Kidney capillary endothelial cell (primary cell): ENCODE results near the gene LRCH2.
"Not testable (repeated sequence)": the region's sequence is repeated elsewhere in the genome, so short reads cannot be mapped to it uniquely, and the experiment has no call there.

Source experiments
- DNase-seq: peaks from one replicate; pipeline ENCODE4 v3.0.0-alpha.2; 2018; ENCODE audit warnings: low spot score

LRCH2 gene

GRCh38 chrX:115233497-115234455 lies at the start of gene LRCH2:
Gene LRCH2, minus strand, starts transcription at chrX:115234096. Its CDS starts 55 bp downstream, at chrX:115234041.
- DNase-seq, result no peak

GRCh38 chrX:115269051-115269683 lies 35.3 kb upstream of the LRCH2 start:
- no peak for DNase-seq

- DNase-seq, result no peak
Observed at GRCh38 chrX:115268421-115268820, 34.5 kb upstream of the LRCH2 start.

GRCh38 chrX:115266300-115266699 lies 32.4 kb upstream of the LRCH2 start:
- no peak for DNase-seq

- no peak for DNase-seq
Observed at GRCh38 chrX:115264009-115264408, 30.1 kb upstream of the LRCH2 start.

- DNase-seq, result no peak
Observed at GRCh38 chrX:115261148-115261547, 27.3 kb upstream of the LRCH2 start.

- DNase-seq, result no peak
Observed at GRCh38 chrX:115260330-115260729, 26.4 kb upstream of the LRCH2 start.

GRCh38 chrX:115259238-115259875 lies 25.5 kb upstream of the LRCH2 start:
- DNase-seq, result no peak

GRCh38 chrX:115257711-115258110 lies 23.8 kb upstream of the LRCH2 start:
- no peak for DNase-seq

GRCh38 chrX:115255003-115255402 lies 21.1 kb upstream of the LRCH2 start:
- no peak for DNase-seq

- DNase-seq, result no peak
Observed at GRCh38 chrX:115251458-115252233, 17.8 kb upstream of the LRCH2 start.

GRCh38 chrX:115237056-115237455 lies 3.2 kb upstream of the LRCH2 start:
- no peak for DNase-seq

GRCh38 chrX:115236560-115236959 lies 2.7 kb upstream of the LRCH2 start:
- no peak for DNase-seq

GRCh38 chrX:115234461-115234860 lies 565 bp upstream of the LRCH2 start:
- no peak for DNase-seq

GRCh38 chrX:115232933-115233496 lies 881 bp downstream of the LRCH2 start:
- DNase-seq, result no peak

GRCh38 chrX:115229337-115230003 lies 4.4 kb downstream of the LRCH2 start:
- no peak for DNase-seq

- no peak for DNase-seq
Observed at GRCh38 chrX:115226929-115227328, 7.0 kb downstream of the LRCH2 start.

- DNase-seq, result not testable (repeated sequence)
Observed at GRCh38 chrX:115217346-115217745, 16.6 kb downstream of the LRCH2 start.

GRCh38 chrX:115214605-115215004 lies 19.3 kb downstream of the LRCH2 start:
- no peak for DNase-seq

- DNase-seq, result no peak
Observed at GRCh38 chrX:115214151-115214550, 19.7 kb downstream of the LRCH2 start.

GRCh38 chrX:115209547-115209946 lies 24.3 kb downstream of the LRCH2 start:
- DNase-seq, result not testable (repeated sequence)
